GM23338 (cell line): ENCODE measurements around the gene LOXHD1.

Experiments
- CREB1 ChIP-seq: fragments of 250-450 bp; sonication (Bioruptor Pico); IDR thresholded peaks from 2 replicates; pipeline ENCODE4 v1.5.0; 2020; ENCODE audit warnings: low read depth, mild to moderate bottlenecking, moderate library complexity
- EZH2 ChIP-seq: fragments of 200-600 bp; sonication (generic); IDR thresholded peaks from one replicate; pipeline ENCODE4 v1.8.0; 2017; ENCODE audit warnings: antibody characterized with exemption, mild to moderate bottlenecking, low read depth; ENCODE audit not compliant: unreplicated experiment
- TF ChIP-seq, protein P1 (sequence below), 2 experiments: fragments of 200-600 bp in 1 of 2; sonication (generic) in 1 of 2; conservative IDR thresholded peaks; 2 replicates each; pipeline versions ENCODE4 v1.5.1 to v1.6.1; 2016 to 2017; ENCODE audit warnings: antibody characterized with exemption in 2 of 2, low read depth in 2 of 2, mild to moderate bottlenecking in 2 of 2, moderate library complexity in 1 of 2

DNA sequence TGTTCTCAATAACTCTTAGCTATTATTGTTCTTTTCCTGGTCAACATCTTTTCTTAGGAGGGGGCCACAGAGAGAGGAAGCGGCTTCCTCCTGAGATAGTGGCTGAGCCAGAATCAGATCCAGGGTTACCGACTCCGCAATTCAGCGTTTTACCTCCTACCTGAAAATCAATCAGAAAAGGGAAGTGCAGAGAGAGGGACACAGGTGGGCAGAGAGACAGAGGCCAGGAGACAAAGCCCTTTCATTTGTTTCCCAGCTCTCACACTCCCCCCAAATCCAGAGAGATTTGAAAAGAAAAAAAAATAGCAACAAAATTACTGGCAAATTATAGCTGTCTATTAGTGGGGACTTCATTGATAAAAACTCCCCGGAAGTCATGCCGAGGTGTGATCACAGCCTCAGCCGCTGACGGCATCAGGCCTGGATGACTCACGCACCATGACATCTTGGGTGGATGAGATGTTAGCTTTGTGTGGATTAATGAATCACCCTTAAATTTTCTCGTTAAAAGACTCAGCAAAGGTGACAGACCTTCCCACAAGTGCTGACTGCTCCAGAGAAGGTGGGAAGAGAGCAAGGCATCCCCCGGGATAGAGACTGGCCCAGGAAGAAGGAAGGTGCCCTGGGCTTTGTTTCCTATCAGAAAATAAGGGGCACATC is 120.7 kb downstream of the LOXHD1 start:
- TF ChIP-seq, protein P1, sequence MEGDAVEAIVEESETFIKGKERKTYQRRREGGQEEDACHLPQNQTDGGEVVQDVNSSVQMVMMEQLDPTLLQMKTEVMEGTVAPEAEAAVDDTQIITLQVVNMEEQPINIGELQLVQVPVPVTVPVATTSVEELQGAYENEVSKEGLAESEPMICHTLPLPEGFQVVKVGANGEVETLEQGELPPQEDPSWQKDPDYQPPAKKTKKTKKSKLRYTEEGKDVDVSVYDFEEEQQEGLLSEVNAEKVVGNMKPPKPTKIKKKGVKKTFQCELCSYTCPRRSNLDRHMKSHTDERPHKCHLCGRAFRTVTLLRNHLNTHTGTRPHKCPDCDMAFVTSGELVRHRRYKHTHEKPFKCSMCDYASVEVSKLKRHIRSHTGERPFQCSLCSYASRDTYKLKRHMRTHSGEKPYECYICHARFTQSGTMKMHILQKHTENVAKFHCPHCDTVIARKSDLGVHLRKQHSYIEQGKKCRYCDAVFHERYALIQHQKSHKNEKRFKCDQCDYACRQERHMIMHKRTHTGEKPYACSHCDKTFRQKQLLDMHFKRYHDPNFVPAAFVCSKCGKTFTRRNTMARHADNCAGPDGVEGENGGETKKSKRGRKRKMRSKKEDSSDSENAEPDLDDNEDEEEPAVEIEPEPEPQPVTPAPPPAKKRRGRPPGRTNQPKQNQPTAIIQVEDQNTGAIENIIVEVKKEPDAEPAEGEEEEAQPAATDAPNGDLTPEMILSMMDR (conservative IDR thresholded peaks at IDR 0.05; ENCODE audit: low read depth in 2 of 2), result no peak
- TF ChIP-seq CREB1 (CRISPR knock-in tag) (no peak), EZH2 (no peak)
